Right lobe of liver (tissue), 4 donors: Measurements from ENCODE around the gene ARHGAP32.

Source experiments
- POLR2A ChIP-seq: fragments of 450-650 bp; IDR thresholded peaks from one replicate; pipeline ENCODE4 v1.6.1; 2017; ENCODE audit warnings: antibody characterized with exemption, mild to moderate bottlenecking
- TF ChIP-seq, protein P1 (sequence below), 4 donors: fragments of 200-600 bp in 3 of 4; fragments of 450-650 bp in 1 of 4; IDR thresholded peaks; one replicate each; pipeline versions ENCODE4 v1.5.1 to v1.8.0; 2016 to 2022; ENCODE audit warnings: antibody characterized with exemption in 4 of 4, mild to moderate bottlenecking in 2 of 4
- donor health status: DM: no; HTN: no; CAD: no.
- donor health status: DM: no; HTN: no; CAD: no.
- donor health status: DM: no; HTN: yes; CAD: no.

DNA sequence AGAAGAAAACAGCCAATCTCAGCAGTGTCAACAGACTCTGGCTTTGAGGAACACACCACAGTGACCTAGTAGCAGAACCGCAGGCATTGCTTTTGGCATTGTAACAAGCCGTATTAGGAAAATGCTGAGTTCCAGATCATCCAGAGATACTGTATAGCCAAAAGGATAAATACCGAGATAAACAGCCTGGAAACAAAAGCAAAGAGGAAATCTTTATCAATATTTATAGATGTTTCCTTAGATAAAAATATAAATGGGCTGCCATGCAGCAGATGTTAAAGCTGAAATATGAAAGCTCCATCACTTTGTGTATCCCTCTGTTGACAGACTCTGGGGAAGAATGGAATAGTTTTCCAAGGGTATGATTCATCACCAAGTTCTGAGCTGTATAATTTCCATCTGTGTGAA, 150.5 kb downstream of the ARHGAP32 start:
- TF ChIP-seq, protein P1, sequence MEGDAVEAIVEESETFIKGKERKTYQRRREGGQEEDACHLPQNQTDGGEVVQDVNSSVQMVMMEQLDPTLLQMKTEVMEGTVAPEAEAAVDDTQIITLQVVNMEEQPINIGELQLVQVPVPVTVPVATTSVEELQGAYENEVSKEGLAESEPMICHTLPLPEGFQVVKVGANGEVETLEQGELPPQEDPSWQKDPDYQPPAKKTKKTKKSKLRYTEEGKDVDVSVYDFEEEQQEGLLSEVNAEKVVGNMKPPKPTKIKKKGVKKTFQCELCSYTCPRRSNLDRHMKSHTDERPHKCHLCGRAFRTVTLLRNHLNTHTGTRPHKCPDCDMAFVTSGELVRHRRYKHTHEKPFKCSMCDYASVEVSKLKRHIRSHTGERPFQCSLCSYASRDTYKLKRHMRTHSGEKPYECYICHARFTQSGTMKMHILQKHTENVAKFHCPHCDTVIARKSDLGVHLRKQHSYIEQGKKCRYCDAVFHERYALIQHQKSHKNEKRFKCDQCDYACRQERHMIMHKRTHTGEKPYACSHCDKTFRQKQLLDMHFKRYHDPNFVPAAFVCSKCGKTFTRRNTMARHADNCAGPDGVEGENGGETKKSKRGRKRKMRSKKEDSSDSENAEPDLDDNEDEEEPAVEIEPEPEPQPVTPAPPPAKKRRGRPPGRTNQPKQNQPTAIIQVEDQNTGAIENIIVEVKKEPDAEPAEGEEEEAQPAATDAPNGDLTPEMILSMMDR (IDR thresholded peaks at IDR 0.05), result no peak
- TF ChIP-seq POLR2A, result no peak
